Endothelial cell of umbilical vein (primary cell): ENCODE results near the gene CDH15. TPM values are rescaled to one million over a fixed set of nuclear protein-coding genes. Genes with fewer than 3 reads are reported as not detected.
"Not testable (repeated sequence)": the region's sequence is repeated elsewhere in the genome, so short reads cannot be mapped to it uniquely, and the experiment has no call there.

Experiments used
- BruUV-seq: library from RNA; stranded (reverse); fragments of 400-500 nt; replicated peaks from 2 replicates; lab custom pipeline; 2021; lab: Mats Ljungman, UMichigan
- CTCF ChIA-PET: fragments of 300-600, 350-600 bp; sonication (Branson Sonifier 250); formaldehyde crosslinking; loops from one replicate; lab custom pipeline; 2021; ENCODE audit warnings: antibody characterized with exemption, inconsistent platforms; lab: Charles Lee
- POLR2A ChIA-PET: fragments of 300-600, 350-600 bp; sonication (Branson Sonifier 250); formaldehyde crosslinking; loops from one replicate; lab custom pipeline; 2021; ENCODE audit warnings: antibody characterized with exemption, inconsistent platforms; lab: Charles Lee
- DNase-seq: peaks from one replicate; pipeline ENCODE4 v3.0.0-alpha.2; 2011; ENCODE audit warnings: low read depth, low spot score
- FAIRE-seq: peaks from 2 replicates; lab custom pipeline; 2011; peaks lifted over from hg19 to GRCh38; lab: Jason Lieb, UNC
- H2AFZ ChIP-seq: 2 replicates; pipeline ENCODE4 v1.6.0; 2012; ENCODE audit warnings: low read depth, low read length, control low read depth, inconsistent platforms
- H3K27ac ChIP-seq: 2 replicates; pipeline ENCODE4 v1.5.1; 2011; ENCODE audit warnings: low read depth, mild to moderate bottlenecking, control low read depth, low read length, moderate library complexity; ENCODE audit not compliant: insufficient read depth
- H3K27me3 ChIP-seq, 2 experiments: 2 replicates each; pipeline versions ENCODE4 v1.6.0 to v1.6.1; 2011; ENCODE audit warnings: low read length in 2 of 2, mixed read lengths in 1 of 2; ENCODE audit not compliant: control insufficient read depth in 2 of 2, insufficient read depth in 2 of 2
- H3K36me3 ChIP-seq, 2 experiments: 2 replicates in 1 of 2; 3 replicates in 1 of 2; pipeline ENCODE4 v1.5.1; 2011; ENCODE audit warnings: low read length in 2 of 2, mild to moderate bottlenecking in 1 of 2, moderate library complexity in 1 of 2; ENCODE audit not compliant: control insufficient read depth in 2 of 2, insufficient read depth in 2 of 2; ENCODE audit errors: extremely low read depth in 1 of 2
- H3K4me1 ChIP-seq: 3 replicates; pipeline ENCODE4 v1.5.1; 2011; ENCODE audit warnings: mild to moderate bottlenecking, low read length; ENCODE audit not compliant: control insufficient read depth, insufficient read depth; ENCODE audit errors: extremely low read depth
- H3K4me2 ChIP-seq: 2 replicates; pipeline ENCODE4 v1.6.1; 2011; ENCODE audit warnings: low read length, control low read depth, mixed read lengths; ENCODE audit not compliant: insufficient read depth
- H3K4me3 ChIP-seq, 3 experiments: fragments of 200-600 bp in 1 of 3; sonication (generic), shearing (Covaris generic) in 1 of 3; replicated peaks in 1 of 3; 2 replicates each; pipeline ENCODE4 v1.5.1; 2011 to 2016; ENCODE audit warnings: control low read depth in 3 of 3, low read length in 3 of 3, mild to moderate bottlenecking in 2 of 3, inconsistent platforms in 1 of 3, low read depth in 1 of 3, moderate library complexity in 1 of 3; ENCODE audit not compliant: insufficient read depth in 1 of 3
- H3K79me2 ChIP-seq: 2 replicates; pipeline ENCODE4 v1.6.0; 2012; ENCODE audit warnings: low read length, inconsistent platforms; ENCODE audit not compliant: control insufficient read depth, insufficient read depth
- H3K9ac ChIP-seq: replicated peaks from 2 replicates; pipeline ENCODE3; 2011; ENCODE audit warnings: low read length, control low read depth; ENCODE audit not compliant: insufficient read depth; ENCODE audit errors: extremely low read depth
- H3K9me1 ChIP-seq: replicated peaks from 3 replicates; pipeline ENCODE4 v1.6.0; 2011; ENCODE audit warnings: mild to moderate bottlenecking, low read length; ENCODE audit not compliant: control insufficient read depth, insufficient read depth; ENCODE audit errors: extremely low read depth
- H3K9me3 ChIP-seq: replicated peaks from 2 replicates; pipeline ENCODE4 v1.5.1; 2012; ENCODE audit warnings: low read length, inconsistent platforms; ENCODE audit not compliant: control insufficient read depth, insufficient read depth
- H4K20me1 ChIP-seq: replicated peaks from 2 replicates; pipeline ENCODE3; 2011; ENCODE audit warnings: mild to moderate bottlenecking, low read length; ENCODE audit not compliant: control insufficient read depth, insufficient read depth; ENCODE audit errors: extremely low read depth
- CTCF ChIP-seq, 2 donors: IDR thresholded peaks; 1 replicate in 1 of 2; 2 replicates in 1 of 2; pipeline ENCODE4 v1.5.1; 2011; ENCODE audit warnings: low read length in 2 of 2, mild to moderate bottlenecking in 2 of 2, moderate library complexity in 2 of 2, control low read depth in 1 of 2, inconsistent platforms in 1 of 2, low read depth in 1 of 2; ENCODE audit not compliant: insufficient read depth in 1 of 2; ENCODE audit errors: extremely low read depth in 1 of 2
- EZH2 ChIP-seq: IDR thresholded peaks from 2 replicates; pipeline ENCODE4 v1.6.1; 2012; ENCODE audit warnings: borderline replicate concordance, low read depth, mild to moderate bottlenecking, moderate library complexity, low read length, inconsistent platforms; ENCODE audit not compliant: severe bottlenecking
- FOS ChIP-seq: IDR thresholded peaks from 2 replicates; pipeline ENCODE4 v1.6.1; 2011; ENCODE audit warnings: mild to moderate bottlenecking, low read length, moderate library complexity, borderline replicate concordance; ENCODE audit not compliant: insufficient read depth
- GATA2 ChIP-seq: IDR thresholded peaks from 2 replicates; pipeline ENCODE4 v1.7.0; 2011; ENCODE audit warnings: low read depth, mild to moderate bottlenecking, moderate library complexity, mixed read lengths, low read length; ENCODE audit not compliant: insufficient read length, insufficient read depth
- JUN ChIP-seq: IDR thresholded peaks from 2 replicates; pipeline ENCODE4 v1.6.1; 2011; ENCODE audit warnings: borderline replicate concordance, low read depth; ENCODE audit not compliant: insufficient read length, insufficient read depth
- MAX ChIP-seq: IDR thresholded peaks from 2 replicates; pipeline ENCODE4 v1.6.1; 2011; ENCODE audit not compliant: insufficient read depth, insufficient read length
- MYC ChIP-seq: IDR thresholded peaks from one replicate; pipeline ENCODE4 v1.6.1; 2011; ENCODE audit warnings: mild to moderate bottlenecking, low read depth, low read length
- POLR2A ChIP-seq: IDR thresholded peaks from 2 replicates; pipeline ENCODE4 v1.6.1; 2012; ENCODE audit warnings: low read depth, mild to moderate bottlenecking, control low read depth, low read length
- POLR2AphosphoS5 ChIP-seq: IDR thresholded peaks from 2 replicates; pipeline ENCODE4 v1.6.1; 2012; ENCODE audit warnings: low read depth, mild to moderate bottlenecking, control low read depth, low read length, moderate library complexity; ENCODE audit not compliant: insufficient read depth
- dilution Hi-C: fragments of 300-500 bp; cut with MboI; formaldehyde crosslinking; loops from one replicate; pipeline ENCODE4 v1.15.0; 2019; ENCODE audit warnings: low sequenced_read_pairs; ENCODE audit not compliant: extremely low pct_ligation_motif_present
- intact Hi-C: fragments of 100-400 bp; cut with micrococcal nuclease; formaldehyde crosslinking; loops from one replicate; pipeline ENCODE4 v1.10.0; 2022
- polyA plus RNA-seq, 4 experiments: library from polyadenylated mRNA; depleted of rRNA in 3 of 4; stranded (reverse) in 3 of 4; unstranded in 1 of 4; fragments of >200 nt; gene quantifications; 2 replicates each; pipeline versions ENCODE4 v1.2.1 to v1.2.3, GENCODE V29; 2011 to 2012; ENCODE audit warnings: missing spikeins in 1 of 4
- total RNA-seq: library from RNA; stranded (reverse); gene quantifications from 2 replicates; pipeline ENCODE4 v1.2.3, GENCODE V29; 2021

The CDH15 gene
- total and polyA plus RNA-seq, 2 donors (not counting 3 experiments of a cell fraction or from before 2014, with no cell fraction given) = 0.44 TPM; not detected in 1

DNA sequence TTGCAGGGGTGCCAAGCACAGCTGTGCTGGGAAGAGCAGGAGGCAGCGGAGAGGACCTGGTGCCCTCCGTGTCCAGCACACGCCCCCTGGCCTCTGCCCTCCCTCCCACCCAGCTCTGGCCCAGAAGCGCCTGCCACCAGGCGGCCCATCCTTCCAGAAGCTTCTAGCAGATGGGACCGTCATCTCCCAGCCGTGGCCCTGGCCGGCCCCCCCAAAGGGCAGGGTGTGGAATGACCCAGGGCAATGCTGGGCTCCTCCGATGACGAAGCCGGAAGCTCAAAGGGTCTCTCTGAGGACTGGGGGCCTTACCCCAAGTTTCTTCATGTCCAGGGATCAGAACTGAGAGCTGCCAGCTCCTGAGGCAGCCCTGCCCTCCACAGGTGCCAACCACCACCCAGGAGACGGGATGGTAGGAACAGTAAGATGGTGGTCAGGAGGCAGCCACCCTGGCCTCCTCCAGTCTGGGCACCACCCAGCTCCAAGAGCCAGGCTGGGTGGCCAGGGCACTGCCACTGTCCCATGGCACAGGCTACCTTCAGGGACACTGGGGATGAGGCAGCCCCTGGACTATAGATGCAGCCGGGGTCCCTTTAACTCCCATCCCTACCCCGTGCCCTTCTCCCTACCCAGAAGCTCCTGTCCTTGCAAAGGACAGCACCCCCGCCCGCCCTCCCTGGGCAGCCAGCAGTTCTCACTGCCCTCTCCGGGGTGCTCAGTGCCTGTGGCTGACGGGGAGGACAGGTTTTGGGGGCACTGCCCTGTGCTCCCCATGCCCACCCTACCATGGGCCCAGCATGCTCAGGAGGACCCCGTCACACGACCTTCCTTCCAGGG lies 6.5 kb upstream of the CDH15 start:
- H3K4me2 ChIP-seq = no peak overlapping the region
- dilution Hi-C loops = no loop called here
- H3K4me3 ChIP-seq = no peak overlapping the region
- FAIRE-seq (no peak), DNase-seq (no peak)
- TF ChIP-seq CTCF (IDR thresholded peaks at IDR 0.05; ENCODE audit: extremely low read depth in 1 of 2, insufficient read depth in 1 of 2, low read depth in 1 of 2, low read length in 2 of 2) = no peak
- TF ChIP-seq POLR2AphosphoS5 = no peak
- no peak for TF ChIP-seq FOS
- no peak for TF ChIP-seq MYC
- no peak for TF ChIP-seq MAX
- TF ChIP-seq GATA2 = no peak
- no peak for TF ChIP-seq JUN
- no peak for TF ChIP-seq EZH2
- TF ChIP-seq POLR2A = no peak
- H3K9me1 ChIP-seq = no peaks in the 10 kb centered on the region
- CTCF ChIA-PET = interaction anchor here (0.7 to 1.8 kb wide), 4 partner anchors 9 to 428 kb away, joined by 3 to 8 read pairs (median 3); no protein-coding TSS in a partner anchor
- H2AFZ ChIP-seq = no peak overlapping the region
- no peaks in the 10 kb centered on the region for H3K27me3 ChIP-seq
- H3K79me2 ChIP-seq = no peaks in the 10 kb centered on the region
- intact Hi-C loops = loop anchor here (5.0 kb wide), 1 partner anchor 223 kb away; no protein-coding TSS in a partner anchor
- H4K20me1 ChIP-seq = no peaks in the 10 kb centered on the region
- BruUV-seq = no TSS peak
- H3K9ac ChIP-seq = no peak overlapping the region
- no peaks in the 10 kb centered on the region for H3K4me1 ChIP-seq
- no peaks in the 10 kb centered on the region for H3K36me3 ChIP-seq
- no peak overlapping the region for H3K27ac ChIP-seq
- POLR2A ChIA-PET = no interaction called here
- no peaks in the 10 kb centered on the region for H3K9me3 ChIP-seq

GRCh38 chr16:89165681-89165979 lies 5.9 kb upstream of the CDH15 start:
- H3K9me3 ChIP-seq, H3K36me3 ChIP-seq, H2AFZ ChIP-seq, DNase-seq, POLR2A ChIA-PET, H3K79me2 ChIP-seq, H3K9me1 ChIP-seq, CTCF ChIA-PET, H3K4me1 ChIP-seq, H3K4me2 ChIP-seq, H3K27me3 ChIP-seq, H3K9ac ChIP-seq, dilution Hi-C loops, H3K4me3 ChIP-seq, FAIRE-seq, BruUV-seq, H3K27ac ChIP-seq, H4K20me1 ChIP-seq: not testable (repeated sequence)
- intact Hi-C loops = loop anchor here (5.0 kb wide), 1 partner anchor 223 kb away; no protein-coding TSS in a partner anchor
